ENCODE results near the gene DNAH8.

DNA sequence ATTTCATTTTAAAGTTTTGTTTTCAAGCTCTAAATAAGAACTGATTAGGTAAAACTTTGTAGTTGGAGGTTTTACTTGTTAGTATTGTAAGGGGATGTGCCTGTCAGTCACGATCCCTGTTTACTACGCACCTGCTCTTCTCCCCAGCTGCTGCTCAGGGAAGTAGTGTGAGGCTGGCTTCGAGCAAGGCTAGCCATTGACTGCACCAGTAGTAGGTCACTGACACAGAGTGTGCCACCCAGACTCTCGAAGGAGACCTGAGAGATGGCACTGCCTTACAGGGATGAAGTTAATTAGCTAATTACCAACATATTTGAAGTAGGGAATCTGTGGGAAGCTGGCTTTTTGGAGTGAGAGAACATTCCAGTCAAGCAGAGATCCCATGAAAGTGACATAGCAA lies 89.2 kb downstream of the DNAH8 start:
- TF ChIP-seq, protein P1, sequence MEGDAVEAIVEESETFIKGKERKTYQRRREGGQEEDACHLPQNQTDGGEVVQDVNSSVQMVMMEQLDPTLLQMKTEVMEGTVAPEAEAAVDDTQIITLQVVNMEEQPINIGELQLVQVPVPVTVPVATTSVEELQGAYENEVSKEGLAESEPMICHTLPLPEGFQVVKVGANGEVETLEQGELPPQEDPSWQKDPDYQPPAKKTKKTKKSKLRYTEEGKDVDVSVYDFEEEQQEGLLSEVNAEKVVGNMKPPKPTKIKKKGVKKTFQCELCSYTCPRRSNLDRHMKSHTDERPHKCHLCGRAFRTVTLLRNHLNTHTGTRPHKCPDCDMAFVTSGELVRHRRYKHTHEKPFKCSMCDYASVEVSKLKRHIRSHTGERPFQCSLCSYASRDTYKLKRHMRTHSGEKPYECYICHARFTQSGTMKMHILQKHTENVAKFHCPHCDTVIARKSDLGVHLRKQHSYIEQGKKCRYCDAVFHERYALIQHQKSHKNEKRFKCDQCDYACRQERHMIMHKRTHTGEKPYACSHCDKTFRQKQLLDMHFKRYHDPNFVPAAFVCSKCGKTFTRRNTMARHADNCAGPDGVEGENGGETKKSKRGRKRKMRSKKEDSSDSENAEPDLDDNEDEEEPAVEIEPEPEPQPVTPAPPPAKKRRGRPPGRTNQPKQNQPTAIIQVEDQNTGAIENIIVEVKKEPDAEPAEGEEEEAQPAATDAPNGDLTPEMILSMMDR (IDR thresholded peaks at IDR 0.05; ENCODE audit: low read depth, low read length) = no peak
- no peak for TF ChIP-seq EZH2phosphoT487 (IDR thresholded peaks at IDR 0.05; ENCODE audit: low read depth)

All from OCI-LY3 (cell line).